Measurements from ENCODE around the gene ZNF648.

The ZNF648 gene

GRCh38 chr1:182084487-182085316, 23.2 kb upstream of the ZNF648 start:
- no peak overlapping the region for H3K4me3 ChIP-seq (ENCODE audit: low read depth, low read length)
- TF ChIP-seq, protein P1, sequence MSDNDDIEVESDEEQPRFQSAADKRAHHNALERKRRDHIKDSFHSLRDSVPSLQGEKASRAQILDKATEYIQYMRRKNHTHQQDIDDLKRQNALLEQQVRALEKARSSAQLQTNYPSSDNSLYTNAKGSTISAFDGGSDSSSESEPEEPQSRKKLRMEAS (IDR thresholded peaks at IDR 0.05; ENCODE audit: low read depth, low read length), result 0 out of 2 replicates have a peak, but pooled peaks have one; percentile 9
- TF ChIP-seq POLR2A (IDR thresholded peaks at IDR 0.05; ENCODE audit: extremely low read depth, insufficient read length) (no peak), MYC (IDR thresholded peaks at IDR 0.05; ENCODE audit: low read depth, low read length) (0 out of 2 replicates have a peak, but pooled peaks have one; percentile 7)
- TF ChIP-seq, protein P2, sequence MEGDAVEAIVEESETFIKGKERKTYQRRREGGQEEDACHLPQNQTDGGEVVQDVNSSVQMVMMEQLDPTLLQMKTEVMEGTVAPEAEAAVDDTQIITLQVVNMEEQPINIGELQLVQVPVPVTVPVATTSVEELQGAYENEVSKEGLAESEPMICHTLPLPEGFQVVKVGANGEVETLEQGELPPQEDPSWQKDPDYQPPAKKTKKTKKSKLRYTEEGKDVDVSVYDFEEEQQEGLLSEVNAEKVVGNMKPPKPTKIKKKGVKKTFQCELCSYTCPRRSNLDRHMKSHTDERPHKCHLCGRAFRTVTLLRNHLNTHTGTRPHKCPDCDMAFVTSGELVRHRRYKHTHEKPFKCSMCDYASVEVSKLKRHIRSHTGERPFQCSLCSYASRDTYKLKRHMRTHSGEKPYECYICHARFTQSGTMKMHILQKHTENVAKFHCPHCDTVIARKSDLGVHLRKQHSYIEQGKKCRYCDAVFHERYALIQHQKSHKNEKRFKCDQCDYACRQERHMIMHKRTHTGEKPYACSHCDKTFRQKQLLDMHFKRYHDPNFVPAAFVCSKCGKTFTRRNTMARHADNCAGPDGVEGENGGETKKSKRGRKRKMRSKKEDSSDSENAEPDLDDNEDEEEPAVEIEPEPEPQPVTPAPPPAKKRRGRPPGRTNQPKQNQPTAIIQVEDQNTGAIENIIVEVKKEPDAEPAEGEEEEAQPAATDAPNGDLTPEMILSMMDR (IDR thresholded peaks at IDR 0.05; ENCODE audit: low read depth, low read length), result peak; percentile 66
- peak; percentile 86 for DNase-seq (ENCODE audit: low read depth)

- DNase-seq (ENCODE audit: low read depth), result no peak
- TF ChIP-seq, protein P2 (IDR thresholded peaks at IDR 0.05; ENCODE audit: low read depth, low read length), result no peak
- TF ChIP-seq, protein P1 (IDR thresholded peaks at IDR 0.05; ENCODE audit: low read depth, low read length), result no peak
- TF ChIP-seq POLR2A (IDR thresholded peaks at IDR 0.05; ENCODE audit: extremely low read depth, insufficient read length) (no peak), MYC (IDR thresholded peaks at IDR 0.05; ENCODE audit: low read depth, low read length) (no peak)
- no peak overlapping the region for H3K4me3 ChIP-seq (ENCODE audit: low read depth, low read length)
These were observed 22.5 kb upstream of the ZNF648 start for GRCh38 chr1:182083851-182084486.

DNA sequence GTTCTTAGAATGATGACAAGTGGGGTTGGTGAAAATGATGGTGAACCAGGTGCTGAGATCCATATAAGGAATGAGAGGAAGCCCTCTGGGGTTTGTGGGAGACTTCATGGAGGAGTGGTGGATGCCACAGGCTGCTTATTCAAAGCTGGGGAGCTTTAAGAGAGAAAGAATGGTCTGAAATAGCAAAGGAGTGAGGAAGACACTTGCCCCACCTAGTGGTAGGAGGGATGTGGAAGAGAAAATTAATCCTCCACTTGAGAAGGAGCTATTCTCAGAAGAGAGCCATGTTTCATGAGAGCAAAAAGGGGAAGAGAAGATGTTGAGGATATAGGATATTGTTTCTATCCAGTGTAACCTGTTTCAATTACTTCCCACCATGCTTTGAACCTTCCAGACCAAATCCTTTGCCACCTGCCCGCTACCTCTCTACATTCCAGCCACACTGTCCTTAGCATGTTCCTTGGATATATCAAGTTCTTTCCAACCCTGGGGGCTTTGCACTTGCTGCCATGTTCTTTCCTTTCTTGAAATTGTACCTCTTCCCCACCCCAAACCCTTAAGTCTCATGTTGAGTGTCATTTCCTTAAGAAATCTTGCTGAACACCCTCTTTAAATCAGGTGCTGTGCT, 19.6 kb upstream of the ZNF648 start:
- TF ChIP-seq, protein P2 (IDR thresholded peaks at IDR 0.05; ENCODE audit: low read depth, low read length), result peak; percentile 73
- no peak for TF ChIP-seq MYC (IDR thresholded peaks at IDR 0.05; ENCODE audit: low read depth, low read length)
- no peak for TF ChIP-seq POLR2A (IDR thresholded peaks at IDR 0.05; ENCODE audit: extremely low read depth, insufficient read length)
- TF ChIP-seq, protein P1 (IDR thresholded peaks at IDR 0.05; ENCODE audit: low read depth, low read length), result no peak
- no peak overlapping the region for H3K4me3 ChIP-seq (ENCODE audit: low read depth, low read length)
- peak; percentile 81 for DNase-seq (ENCODE audit: low read depth)

GRCh38 chr1:182080040-182080439, 18.5 kb upstream of the ZNF648 start:
- TF ChIP-seq, protein P2 (IDR thresholded peaks at IDR 0.05; ENCODE audit: low read depth, low read length), result no peak
- TF ChIP-seq MYC (IDR thresholded peaks at IDR 0.05; ENCODE audit: low read depth, low read length), result no peak
- DNase-seq (ENCODE audit: low read depth), result no peak
- H3K4me3 ChIP-seq (ENCODE audit: low read depth, low read length), result no peak overlapping the region

GRCh38 chr1:182071924-182072323, 10.4 kb upstream of the ZNF648 start:
- TF ChIP-seq MYC (IDR thresholded peaks at IDR 0.05; ENCODE audit: low read depth, low read length) (0 out of 2 replicates have a peak, but pooled peaks have one; percentile 10), POLR2A (IDR thresholded peaks at IDR 0.05; ENCODE audit: extremely low read depth, insufficient read length) (no peak)
- peak; percentile 70 for DNase-seq (ENCODE audit: low read depth)

DNA sequence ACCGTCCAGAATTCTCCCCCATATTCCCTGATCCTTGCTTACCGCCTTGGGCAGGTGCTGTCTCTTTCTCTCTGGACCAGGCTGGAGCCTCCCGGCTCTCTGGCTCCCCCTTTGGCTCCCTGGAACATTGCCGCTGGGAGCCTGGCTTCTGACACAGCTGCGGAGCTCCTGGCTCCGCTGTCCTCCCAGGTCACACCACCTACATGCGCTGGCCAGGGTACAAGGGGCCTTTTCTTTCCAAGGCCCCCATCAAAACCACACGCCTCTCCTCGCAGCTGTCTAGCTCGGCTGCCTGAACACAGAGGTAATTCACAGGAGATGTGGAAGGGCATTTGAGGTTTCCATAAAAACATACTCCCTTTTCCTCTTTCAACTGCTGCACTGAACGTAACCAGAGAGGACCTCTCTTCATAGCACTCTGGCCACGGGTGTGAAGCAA, 7.5 kb upstream of the ZNF648 start:
- peak; percentile 86 for DNase-seq (ENCODE audit: low read depth)
- TF ChIP-seq MYC (IDR thresholded peaks at IDR 0.05; ENCODE audit: low read depth, low read length), result no peak
- TF ChIP-seq, protein P2 (IDR thresholded peaks at IDR 0.05; ENCODE audit: low read depth, low read length), result peak; percentile 87
- H3K4me3 ChIP-seq (ENCODE audit: low read depth, low read length), result peak overlapping the region; percentile 23

More at GRCh38 chr1:182071924-182072323, 10.4 kb upstream of the ZNF648 start:
- H3K4me3 ChIP-seq (ENCODE audit: low read depth, low read length), result no peak overlapping the region

Data from NB4 (cell line).